ENCODE results near the gene SH3BP4. TPM values are rescaled to one million over a fixed set of nuclear protein-coding genes. Genes with fewer than 3 reads are reported as not detected.

Gene SH3BP4
- total RNA-seq, 1 experiment from 2014 or later = 19.9 TPM

- Histone ChIP-seq H3K27ac (ENCODE audit: low read depth, low read length, poor library complexity, severe bottlenecking) (no peak overlapping the region), H3K4me1 (ENCODE audit: insufficient read depth, low read length, poor library complexity, severe bottlenecking) (peaks cover 10% of the 10 kb centered on the region), H3K36me3 (ENCODE audit: insufficient read depth, low read length, poor library complexity, severe bottlenecking) (no peaks in the 10 kb centered on the region), H3K27me3 (replicated peaks; ENCODE audit: insufficient read depth, low read depth, low read length, poor library complexity) (no peaks in the 10 kb centered on the region), H3K9me3 (ENCODE audit: low read depth, low read length, poor library complexity, severe bottlenecking) (no peaks in the 10 kb centered on the region), H3K4me3 (ENCODE audit: low read depth, low read length, poor library complexity, severe bottlenecking) (no peak overlapping the region)
- intact Hi-C loops (cut with micrococcal nuclease; ENCODE audit: unreplicated experiment) = no loop called here
- peak; percentile 16 for DNase-seq (ENCODE audit: low spot score)
- ChIA-PET CTCF (no interaction called here), POLR2A (ENCODE audit: low non-redundant PET) (no interaction called here)
- no peak for TF ChIP-seq CTCF (conservative IDR thresholded peaks at IDR 0.05; ENCODE audit: low read depth, low read length)
- no TSS peak for BruUV-seq (replicated peaks)
Observed at GRCh38 chr2:234996069-234996940, 44.5 kb downstream of the SH3BP4 start.

- intact Hi-C loops (cut with micrococcal nuclease; ENCODE audit: unreplicated experiment) = no loop called here
- POLR2A ChIA-PET (ENCODE audit: low non-redundant PET) = no interaction called here
- BruUV-seq (replicated peaks) = no TSS peak
- H3K27ac ChIP-seq (ENCODE audit: low read depth, low read length, poor library complexity, severe bottlenecking) = no peak overlapping the region
- no peaks in the 10 kb centered on the region for H3K27me3 ChIP-seq (replicated peaks; ENCODE audit: insufficient read depth, low read depth, low read length, poor library complexity)
- H3K9me3 ChIP-seq (ENCODE audit: low read depth, low read length, poor library complexity, severe bottlenecking) = no peaks in the 10 kb centered on the region
- H3K4me3 ChIP-seq (ENCODE audit: low read depth, low read length, poor library complexity, severe bottlenecking) = no peak overlapping the region
- H3K4me1 ChIP-seq (ENCODE audit: insufficient read depth, low read length, poor library complexity, severe bottlenecking) = peaks cover 10% of the 10 kb centered on the region
- DNase-seq (ENCODE audit: low spot score) = no peak
- CTCF ChIA-PET = no interaction called here
- no peaks in the 10 kb centered on the region for H3K36me3 ChIP-seq (ENCODE audit: insufficient read depth, low read length, poor library complexity, severe bottlenecking)
- TF ChIP-seq CTCF (conservative IDR thresholded peaks at IDR 0.05; ENCODE audit: low read depth, low read length) (no peak), EZH2 (IDR thresholded peaks at IDR 0.05; ENCODE audit: borderline replicate concordance, low read depth, low read length, poor library complexity, severe bottlenecking) (no peak)
Observed at GRCh38 chr2:234996941-234997270, 45.1 kb downstream of the SH3BP4 start.

DNA sequence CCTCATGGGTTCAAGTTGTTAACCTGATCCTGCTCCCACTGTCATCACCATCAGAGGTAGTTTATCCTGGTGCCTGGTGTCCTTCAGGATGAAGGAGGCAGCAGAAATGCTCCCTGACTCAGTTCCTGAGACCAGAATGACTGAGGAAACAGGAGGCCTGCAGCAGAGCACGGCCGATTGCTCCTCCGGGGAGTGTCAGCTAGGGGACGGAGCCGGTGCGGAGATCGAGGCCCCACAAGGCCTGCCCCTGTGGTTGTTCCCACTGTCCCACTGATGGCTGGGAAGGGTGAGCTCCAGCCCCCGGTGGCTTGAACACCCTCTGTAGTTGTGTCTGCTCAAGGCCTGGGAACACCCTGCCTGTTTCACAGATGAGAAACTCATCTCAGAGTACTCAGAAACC is 45.6 kb downstream of the SH3BP4 start:
- H3K4me3 ChIP-seq (ENCODE audit: low read depth, low read length, poor library complexity, severe bottlenecking) = no peak overlapping the region
- intact Hi-C loops (cut with micrococcal nuclease; ENCODE audit: unreplicated experiment) = no loop called here
- no peaks in the 10 kb centered on the region for H3K27me3 ChIP-seq (replicated peaks; ENCODE audit: insufficient read depth, low read depth, low read length, poor library complexity)
- no peaks in the 10 kb centered on the region for H3K9me3 ChIP-seq (ENCODE audit: low read depth, low read length, poor library complexity, severe bottlenecking)
- CTCF ChIA-PET = no interaction called here
- peaks cover 10% of the 10 kb centered on the region for H3K4me1 ChIP-seq (ENCODE audit: insufficient read depth, low read length, poor library complexity, severe bottlenecking)
- POLR2A ChIA-PET (ENCODE audit: low non-redundant PET) = no interaction called here
- TF ChIP-seq CTCF (conservative IDR thresholded peaks at IDR 0.05; ENCODE audit: low read depth, low read length) = no peak
- TF ChIP-seq EZH2 (IDR thresholded peaks at IDR 0.05; ENCODE audit: borderline replicate concordance, low read depth, low read length, poor library complexity, severe bottlenecking) = no peak
- H3K36me3 ChIP-seq (ENCODE audit: insufficient read depth, low read length, poor library complexity, severe bottlenecking) = no peaks in the 10 kb centered on the region
- DNase-seq (ENCODE audit: low spot score) = no peak
- H3K27ac ChIP-seq (ENCODE audit: low read depth, low read length, poor library complexity, severe bottlenecking) = no peak overlapping the region
- BruUV-seq (replicated peaks) = no TSS peak
